ENCODE data around the gene DNASE1L2. TPM values are rescaled to one million over a fixed set of nuclear protein-coding genes. Genes with fewer than 3 reads are reported as not detected.
"Not testable (repeated sequence)": the region's sequence is repeated elsewhere in the genome, so short reads cannot be mapped to it uniquely, and the experiment has no call there.

The DNASE1L2 gene
- total RNA-seq, 2 experiments from 2014 or later, result 0.33 to 0.62 TPM

GRCh38 chr16:2251296-2252111 is 15.3 kb downstream of the DNASE1L2 start, which contains the start of gene ECI1:
Gene ECI1 (minus strand): TSS chr16:2251587. CDS start chr16:2251566, 21 bp downstream.
- no peaks in the 10 kb centered on the region for H3K9me3 Mint-ChIP-seq
- H3K4me3 Mint-ChIP-seq, result peak within 1 kb of the TSS; percentile 87
- peaks cover 12% of the 10 kb centered on the region for H3K4me1 Mint-ChIP-seq (ENCODE audit: low read depth)
- intact Hi-C loops (cut with micrococcal nuclease), result loop anchor here (1.0 to 5.0 kb wide), 8 partner anchors 17 to 236 kb away; partner anchors contain the start of genes E4F1, MLST8, PGP and RNPS1
- H3K36me3 Mint-ChIP-seq (ENCODE audit: low read depth), result peaks cover 30% of the 10 kb centered on the region
- no peaks in the 10 kb centered on the region for H3K27me3 Mint-ChIP-seq (ENCODE audit: low read depth)
- CTCF ChIA-PET, result interaction anchor here (0.7 to 2.8 kb wide), 6 partner anchors 9 to 250 kb away, joined by 3 to 9 read pairs (median 4); no protein-coding TSS in a partner anchor
- peak; percentile 89 for DNase-seq
- H3K27ac Mint-ChIP-seq, result peak within 1 kb of the TSS; percentile 87

DNA sequence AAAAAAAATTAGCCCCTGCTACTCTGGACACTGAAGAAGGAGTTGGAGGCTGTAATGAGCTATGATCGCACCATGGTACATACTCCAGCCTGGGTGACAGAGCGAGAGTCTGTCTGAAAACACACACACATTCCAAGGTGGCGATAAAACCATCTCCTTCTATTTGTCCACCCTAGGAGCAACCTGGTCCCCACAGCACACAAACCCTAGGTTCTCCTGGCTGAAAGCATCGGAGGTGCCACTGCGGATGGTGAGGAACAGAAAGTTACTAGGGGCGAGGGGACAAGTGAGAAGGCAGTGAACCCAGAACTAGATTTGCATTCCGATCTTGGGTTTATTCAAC is 16.5 kb downstream of the DNASE1L2 start:
- Mint-ChIP-seq H3K27ac (peak overlapping the region; percentile 78), H3K36me3 (ENCODE audit: low read depth) (peaks cover 39% of the 10 kb centered on the region), H3K9me3 (no peaks in the 10 kb centered on the region), H3K27me3 (ENCODE audit: low read depth) (no peaks in the 10 kb centered on the region), H3K4me3 (no peak overlapping the region), H3K4me1 (ENCODE audit: low read depth) (peaks cover 13% of the 10 kb centered on the region)
- CTCF ChIA-PET, result interaction anchor here (0.7 to 2.0 kb wide), 4 partner anchors 10 to 720 kb away, joined by 3 to 7 read pairs (median 3); no protein-coding TSS in a partner anchor
- DNase-seq, result no peak
- intact Hi-C loops (cut with micrococcal nuclease), result loop anchor here (5.0 kb wide), 1 partner anchor 235 kb away; no protein-coding TSS in a partner anchor

DNA sequence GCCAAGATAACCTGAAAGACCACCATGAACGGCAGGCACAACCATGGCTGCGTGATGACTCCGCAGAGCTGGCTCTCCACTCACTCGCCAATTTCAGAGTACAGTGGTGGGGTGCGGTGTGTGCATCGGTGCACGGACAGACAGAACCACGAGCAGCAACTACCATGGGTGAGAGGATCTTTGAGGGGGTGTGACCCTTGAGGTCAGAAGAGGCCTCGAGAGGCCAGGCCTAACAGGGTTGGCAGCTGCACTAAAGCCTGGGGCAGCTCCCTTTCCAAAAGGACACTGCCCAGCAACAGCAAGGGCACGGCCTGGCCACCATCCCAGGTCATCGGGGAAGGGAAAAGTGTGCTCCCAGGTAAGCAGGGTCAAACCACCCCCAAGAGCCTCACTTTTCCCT is 17.0 kb downstream of the DNASE1L2 start:
- CTCF ChIA-PET, result interaction anchor here (0.7 to 1.2 kb wide), 2 partner anchors 14 to 721 kb away, joined by 3 read pairs; no protein-coding TSS in a partner anchor
- H3K4me1 Mint-ChIP-seq (ENCODE audit: low read depth), result peaks cover 13% of the 10 kb centered on the region
- intact Hi-C loops (cut with micrococcal nuclease), result loop anchor here (5.0 kb wide), 1 partner anchor 234 kb away; no protein-coding TSS in a partner anchor
- H3K36me3 Mint-ChIP-seq (ENCODE audit: low read depth), result peaks cover 44% of the 10 kb centered on the region
- no peak overlapping the region for H3K4me3 Mint-ChIP-seq
- no peaks in the 10 kb centered on the region for H3K27me3 Mint-ChIP-seq (ENCODE audit: low read depth)
- H3K9me3 Mint-ChIP-seq, result no peaks in the 10 kb centered on the region
- peak overlapping the region; percentile 78 for H3K27ac Mint-ChIP-seq
- no peak for DNase-seq

DNA sequence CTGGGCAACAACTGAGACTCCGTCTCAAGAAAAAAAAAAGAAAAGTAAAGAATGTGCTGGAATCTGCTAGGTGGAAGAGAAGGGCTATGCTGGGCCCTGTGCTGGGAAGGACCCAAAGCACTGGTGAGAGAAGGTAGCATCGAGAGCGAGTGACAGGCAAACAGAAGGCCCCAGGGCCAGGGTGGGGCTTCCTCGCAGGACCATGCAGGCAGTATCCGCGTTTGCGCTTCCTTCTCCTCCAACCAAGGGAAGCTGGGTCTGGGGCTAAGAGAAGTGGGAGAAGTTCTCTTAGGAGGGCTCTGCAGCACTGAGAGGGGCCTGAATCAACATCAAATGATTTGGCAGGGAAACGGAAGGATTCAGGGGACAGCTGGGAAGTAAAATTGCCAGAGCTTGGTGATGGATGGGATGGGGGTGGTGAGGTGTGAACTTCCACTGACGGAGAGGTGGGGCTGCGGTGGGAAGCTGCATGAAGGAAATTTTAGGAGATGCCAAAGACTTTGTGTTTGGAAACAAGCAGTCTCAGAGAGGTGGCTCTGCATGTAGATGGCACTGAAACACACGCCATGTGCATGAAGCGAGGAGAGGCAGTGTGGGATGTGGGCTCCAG is 20.4 kb downstream of the DNASE1L2 start:
- no peak overlapping the region for H3K4me3 Mint-ChIP-seq
- H3K9me3 Mint-ChIP-seq, result no peaks in the 10 kb centered on the region
- peaks cover 11% of the 10 kb centered on the region for H3K4me1 Mint-ChIP-seq (ENCODE audit: low read depth)
- intact Hi-C loops (cut with micrococcal nuclease), result no loop called here
- H3K27me3 Mint-ChIP-seq (ENCODE audit: low read depth), result no peaks in the 10 kb centered on the region
- H3K27ac Mint-ChIP-seq, result peak overlapping the region; percentile 46
- CTCF ChIA-PET, result interaction anchor here (1.4 kb wide), 1 partner anchor 62 kb away, joined by 8 read pairs; no protein-coding TSS in a partner anchor
- DNase-seq, result no peak
- peaks cover 58% of the 10 kb centered on the region for H3K36me3 Mint-ChIP-seq (ENCODE audit: low read depth)

DNA sequence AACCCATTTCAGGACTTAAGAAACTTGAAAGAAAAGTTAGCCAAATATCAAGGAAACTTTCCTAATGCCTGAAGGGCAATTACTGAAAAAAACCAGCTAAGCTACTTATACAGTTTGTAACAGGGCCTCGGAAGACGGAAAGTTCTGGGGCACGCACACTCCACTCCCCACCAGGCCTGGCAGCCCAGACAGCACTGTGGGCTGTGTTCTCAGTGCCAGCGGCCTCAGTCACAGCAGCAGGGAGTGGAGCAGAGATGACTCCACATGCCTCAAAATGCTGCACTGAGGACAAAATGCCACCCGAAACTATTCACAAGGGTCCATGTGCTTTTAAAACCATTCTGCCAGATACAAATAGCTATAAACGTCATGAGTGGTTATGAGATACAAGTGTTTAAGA is 21.5 kb downstream of the DNASE1L2 start:
- CTCF ChIA-PET, result interaction anchor here (1.4 kb wide), 1 partner anchor 63 kb away, joined by 8 read pairs; no protein-coding TSS in a partner anchor
- DNase-seq, result no peak
- no peak overlapping the region for H3K4me3 Mint-ChIP-seq
- H3K36me3 Mint-ChIP-seq (ENCODE audit: low read depth), result peaks cover 66% of the 10 kb centered on the region
- peak overlapping the region; percentile 41 for H3K27ac Mint-ChIP-seq
- intact Hi-C loops (cut with micrococcal nuclease), result no loop called here
- no peaks in the 10 kb centered on the region for H3K9me3 Mint-ChIP-seq
- H3K27me3 Mint-ChIP-seq (ENCODE audit: low read depth), result no peaks in the 10 kb centered on the region
- H3K4me1 Mint-ChIP-seq (ENCODE audit: low read depth), result peaks cover 7% of the 10 kb centered on the region

DNA sequence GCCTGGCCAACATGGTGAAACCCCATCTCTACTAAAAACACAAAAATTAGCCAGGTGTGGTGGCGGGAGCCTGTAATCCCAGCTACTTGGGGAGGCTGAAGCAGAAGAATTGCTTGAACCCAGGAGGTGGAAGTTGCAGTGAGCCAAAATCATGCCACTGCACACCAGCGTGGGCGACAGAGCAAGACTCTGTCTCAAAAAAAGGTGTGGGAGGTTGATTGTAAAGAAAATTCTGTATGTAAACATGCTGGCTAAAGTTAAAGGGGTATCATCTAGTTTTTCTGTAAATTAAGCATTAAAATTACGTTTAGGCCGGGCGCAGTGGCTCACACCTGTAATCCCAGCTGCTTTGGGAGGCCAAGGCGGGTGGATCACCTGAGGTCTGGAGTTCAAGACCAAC is 22.3 kb downstream of the DNASE1L2 start:
- peaks cover 67% of the 10 kb centered on the region for H3K36me3 Mint-ChIP-seq (ENCODE audit: low read depth)
- H3K9me3 Mint-ChIP-seq; DNase-seq; intact Hi-C loops (cut with micrococcal nuclease); H3K27me3 Mint-ChIP-seq (ENCODE audit: low read depth); H3K4me1 Mint-ChIP-seq (ENCODE audit: low read depth); H3K4me3 Mint-ChIP-seq: not testable (repeated sequence)
- CTCF ChIA-PET, result interaction anchor here (1.7 kb wide), 1 partner anchor 10 kb away, joined by 3 read pairs; no protein-coding TSS in a partner anchor
- H3K27ac Mint-ChIP-seq, result peak overlapping the region; percentile 36

- Mint-ChIP-seq H3K9me3 (no peaks in the 10 kb centered on the region), H3K27ac (no peak overlapping the region), H3K4me3 (no peak overlapping the region), H3K36me3 (ENCODE audit: low read depth) (peaks cover 70% of the 10 kb centered on the region), H3K27me3 (ENCODE audit: low read depth) (no peaks in the 10 kb centered on the region), H3K4me1 (ENCODE audit: low read depth) (peaks cover 14% of the 10 kb centered on the region)
- DNase-seq, result no peak
- CTCF ChIA-PET, result interaction anchor here (0.6 to 1.7 kb wide), 3 partner anchors 8 to 614 kb away, joined by 3 to 4 read pairs (median 3); no protein-coding TSS in a partner anchor
- intact Hi-C loops (cut with micrococcal nuclease), result no loop called here
Observed at GRCh38 chr16:2260250-2260649, 24.0 kb downstream of the DNASE1L2 start.

- H3K27me3 Mint-ChIP-seq (ENCODE audit: low read depth); DNase-seq; intact Hi-C loops (cut with micrococcal nuclease); H3K9me3 Mint-ChIP-seq; H3K4me3 Mint-ChIP-seq; H3K27ac Mint-ChIP-seq: not testable (repeated sequence)
- peaks cover 28% of the 10 kb centered on the region for H3K4me1 Mint-ChIP-seq (ENCODE audit: low read depth)
- H3K36me3 Mint-ChIP-seq (ENCODE audit: low read depth), result peaks cover 61% of the 10 kb centered on the region
- CTCF ChIA-PET, result interaction anchor here (1.9 kb wide), 1 partner anchor 11 kb away, joined by 7 read pairs; the partner anchor contains the start of gene ECI1
Observed at GRCh38 chr16:2263026-2263425, 26.8 kb downstream of the DNASE1L2 start.

GRCh38 chr16:2266887-2267286 is 30.6 kb downstream of the DNASE1L2 start:
- H3K27me3 Mint-ChIP-seq (ENCODE audit: low read depth); CTCF ChIA-PET; intact Hi-C loops (cut with micrococcal nuclease); H3K9me3 Mint-ChIP-seq: not testable (repeated sequence)
- Mint-ChIP-seq H3K4me1 (ENCODE audit: low read depth) (peaks cover 38% of the 10 kb centered on the region), H3K27ac (peak overlapping the region; percentile 86), H3K36me3 (ENCODE audit: low read depth) (peaks cover 39% of the 10 kb centered on the region), H3K4me3 (peak overlapping the region; percentile 94)
- DNase-seq, result peak; percentile 20

GRCh38 chr16:2267505-2267912 is 31.3 kb downstream of the DNASE1L2 start:
- DNase-seq; intact Hi-C loops (cut with micrococcal nuclease); CTCF ChIA-PET; H3K9me3 Mint-ChIP-seq; H3K27me3 Mint-ChIP-seq (ENCODE audit: low read depth): not testable (repeated sequence)
- Mint-ChIP-seq H3K4me1 (ENCODE audit: low read depth) (peaks cover 38% of the 10 kb centered on the region), H3K27ac (peak overlapping the region; percentile 97), H3K4me3 (peak overlapping the region; percentile 94), H3K36me3 (ENCODE audit: low read depth) (peaks cover 33% of the 10 kb centered on the region)

GRCh38 chr16:2267913-2268666 is 31.8 kb downstream of the DNASE1L2 start, which contains the start of gene RNPS1:
Gene RNPS1 (minus strand): TSS chr16:2268126. CDS start chr16:2264643, 3,483 bp downstream.
- peak within 1 kb of the TSS; percentile 94 for H3K4me3 Mint-ChIP-seq
- H3K9me3 Mint-ChIP-seq, result no peaks in the 10 kb centered on the region
- peak within 1 kb of the TSS; percentile 97 for H3K27ac Mint-ChIP-seq
- peak; percentile 96 for DNase-seq
- no peaks in the 10 kb centered on the region for H3K27me3 Mint-ChIP-seq (ENCODE audit: low read depth)
- H3K4me1 Mint-ChIP-seq (ENCODE audit: low read depth), result peaks cover 38% of the 10 kb centered on the region
- intact Hi-C loops (cut with micrococcal nuclease), result loop anchor here (1.0 to 2.0 kb wide), 8 partner anchors 17 to 484 kb away; partner anchors contain the start of genes ABCA3, CCNF, E4F1 and ECI1
- H3K36me3 Mint-ChIP-seq (ENCODE audit: low read depth), result peaks cover 27% of the 10 kb centered on the region
- CTCF ChIA-PET, result interaction anchor here (0.9 to 1.5 kb wide), 3 partner anchors 9 to 127 kb away, joined by 3 to 4 read pairs (median 3); no protein-coding TSS in a partner anchor
